Activated naive CD8-positive, alpha-beta T cell treated with anti-CD3 and anti-CD28 coated beads for 36 hours (primary cell): ENCODE measurements around the gene MAP3K14. TPM values are rescaled to one million over a fixed set of nuclear protein-coding genes. Genes with fewer than 3 reads are reported as not detected.

ENCODE experiments used
- DNase-seq: peaks from one replicate; pipeline ENCODE4 v3.0.0; 2021
- H3K27ac Mint-ChIP-seq: one replicate; pipeline ENCODE4 v1.8.0; 2022; ENCODE audit warnings: mild to moderate bottlenecking, moderate library complexity, mixed read lengths
- H3K27me3 Mint-ChIP-seq: one replicate; pipeline ENCODE4 v1.8.0; 2022; ENCODE audit warnings: mild to moderate bottlenecking, mixed read lengths
- H3K36me3 Mint-ChIP-seq: one replicate; pipeline ENCODE4 v1.8.0; 2021; ENCODE audit warnings: mild to moderate bottlenecking, mixed read lengths
- H3K4me1 Mint-ChIP-seq: one replicate; pipeline ENCODE4 v1.8.0; 2021; ENCODE audit warnings: mixed read lengths
- H3K4me3 Mint-ChIP-seq: one replicate; pipeline ENCODE4 v1.8.0; 2022; ENCODE audit warnings: mild to moderate bottlenecking, moderate library complexity, mixed read lengths
- H3K9me3 Mint-ChIP-seq: one replicate; pipeline ENCODE4 v1.8.0; 2022; ENCODE audit warnings: mixed read lengths
- total RNA-seq, 2 experiments: library from RNA; stranded (reverse); gene quantifications; one replicate each; pipeline ENCODE4 v1.2.3, GENCODE V29; 2021

Gene MAP3K14
- 10 to 100 TPM; 27.1 to 28.3 TPM for total RNA-seq

- Mint-ChIP-seq H3K27ac (peak within 1 kb of the TSS; percentile 95), H3K4me1 (peaks cover 68% of the 10 kb centered on the region), H3K27me3 (peaks cover 3% of the 10 kb centered on the region), H3K36me3 (peaks cover 34% of the 10 kb centered on the region), H3K4me3 (peak within 1 kb of the TSS; percentile 94), H3K9me3 (no peaks in the 10 kb centered on the region)
- DNase-seq, result peak; percentile 82
Measured at GRCh38 chr17:45316434-45317110, at the start of gene MAP3K14. TSS of gene MAP3K14 (minus strand) at chr17:45317020. CDS start at chr17:45290745, 26,275 bp downstream.

DNA sequence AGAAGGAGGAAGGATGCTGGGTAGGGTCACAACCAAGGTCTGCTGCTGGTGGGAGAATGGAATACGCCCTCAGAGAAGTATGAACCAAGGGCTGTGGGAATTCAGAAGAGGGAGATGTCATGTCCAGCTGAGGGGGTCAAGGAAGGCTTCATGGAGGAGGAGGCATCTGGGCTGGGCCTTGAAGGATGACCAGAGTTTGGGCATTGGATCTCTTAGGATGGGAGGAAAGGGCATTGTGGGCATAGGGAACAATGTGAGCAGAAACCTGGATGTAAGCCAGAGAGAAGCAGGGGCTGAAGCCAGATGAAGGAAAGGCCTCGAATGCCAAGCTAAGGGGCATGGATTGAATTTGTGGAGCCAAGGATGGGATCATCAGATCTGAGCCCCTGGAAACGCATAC, 49.2 kb upstream of the MAP3K14 start:
- no peak overlapping the region for H3K27ac Mint-ChIP-seq

GRCh38 chr17:45364531-45365390, 47.9 kb upstream of the MAP3K14 start:
- DNase-seq, result no peak
- H3K27ac Mint-ChIP-seq, result no peak overlapping the region
- H3K27me3 Mint-ChIP-seq, result peaks cover 10% of the 10 kb centered on the region
- H3K9me3 Mint-ChIP-seq, result no peaks in the 10 kb centered on the region
- H3K4me1 Mint-ChIP-seq, result no peaks in the 10 kb centered on the region
- no peaks in the 10 kb centered on the region for H3K36me3 Mint-ChIP-seq
- H3K4me3 Mint-ChIP-seq, result no peak overlapping the region

More for the DNA sequence above, 49.2 kb upstream of the MAP3K14 start:
- Mint-ChIP-seq H3K4me1 (peaks cover 2% of the 10 kb centered on the region), H3K36me3 (no peaks in the 10 kb centered on the region), H3K9me3 (no peaks in the 10 kb centered on the region), H3K27me3 (peaks cover 14% of the 10 kb centered on the region), H3K4me3 (no peak overlapping the region)
- DNase-seq, result no peak

GRCh38 chr17:45363498-45363897, 46.7 kb upstream of the MAP3K14 start:
- no peaks in the 10 kb centered on the region for H3K36me3 Mint-ChIP-seq
- H3K9me3 Mint-ChIP-seq, result no peaks in the 10 kb centered on the region
- peaks cover 4% of the 10 kb centered on the region for H3K27me3 Mint-ChIP-seq
- DNase-seq, result no peak
- H3K4me1 Mint-ChIP-seq, result no peaks in the 10 kb centered on the region
- no peak overlapping the region for H3K27ac Mint-ChIP-seq
- no peak overlapping the region for H3K4me3 Mint-ChIP-seq

DNA sequence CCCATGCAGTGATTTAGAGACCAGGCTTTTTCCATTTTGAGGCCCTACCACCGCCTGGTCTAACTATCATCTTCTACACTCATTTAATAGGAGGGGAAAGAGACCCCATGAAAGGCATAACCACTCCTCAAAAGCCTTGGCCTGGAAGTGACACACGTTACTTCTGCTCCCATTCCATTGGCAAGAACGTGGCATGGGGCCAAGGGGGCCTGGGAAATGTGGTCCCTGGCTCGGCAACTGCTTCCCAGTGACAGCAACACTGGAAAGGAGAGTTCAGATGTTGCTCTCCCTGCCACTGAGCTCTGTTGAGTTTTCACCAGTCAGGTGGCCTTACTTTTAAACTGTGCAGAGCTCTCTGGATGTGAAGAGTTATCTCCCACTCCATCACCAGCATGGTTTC, 45.2 kb upstream of the MAP3K14 start:
- no peak overlapping the region for H3K27ac Mint-ChIP-seq
- peaks cover 3% of the 10 kb centered on the region for H3K4me1 Mint-ChIP-seq
- no peaks in the 10 kb centered on the region for H3K36me3 Mint-ChIP-seq
- H3K27me3 Mint-ChIP-seq, result peaks cover 4% of the 10 kb centered on the region
- H3K4me3 Mint-ChIP-seq, result no peak overlapping the region
- peaks cover 1% of the 10 kb centered on the region for H3K9me3 Mint-ChIP-seq
- no peak for DNase-seq

DNA sequence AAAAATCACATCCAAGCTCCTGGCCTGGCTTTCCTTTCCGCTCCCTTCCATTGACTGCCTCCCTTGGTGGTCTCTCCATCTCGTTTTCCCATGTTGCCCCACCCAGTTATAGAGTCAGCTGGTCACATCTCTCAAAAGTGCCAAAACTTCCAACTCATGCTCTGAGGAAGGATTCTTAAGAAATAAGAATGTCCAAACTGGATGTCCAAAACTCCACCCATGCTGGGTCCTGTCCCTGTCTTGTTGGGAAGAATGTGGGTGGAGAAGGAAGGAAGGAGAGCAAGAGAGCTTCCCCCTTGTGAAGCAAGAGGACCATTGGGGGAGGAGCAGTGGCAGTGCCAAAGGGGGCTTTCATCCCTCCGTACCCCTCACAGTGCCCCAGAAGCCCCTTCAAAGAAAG, 44.6 kb upstream of the MAP3K14 start:
- H3K27me3 Mint-ChIP-seq, result peaks cover 4% of the 10 kb centered on the region
- no peaks in the 10 kb centered on the region for H3K36me3 Mint-ChIP-seq
- DNase-seq, result no peak
- peaks cover 1% of the 10 kb centered on the region for H3K9me3 Mint-ChIP-seq
- H3K27ac Mint-ChIP-seq, result no peak overlapping the region
- no peak overlapping the region for H3K4me3 Mint-ChIP-seq
- peaks cover 3% of the 10 kb centered on the region for H3K4me1 Mint-ChIP-seq

- H3K9me3 Mint-ChIP-seq, result peaks cover 3% of the 10 kb centered on the region
- peaks cover 4% of the 10 kb centered on the region for H3K27me3 Mint-ChIP-seq
- DNase-seq, result no peak
- peaks cover 18% of the 10 kb centered on the region for H3K4me1 Mint-ChIP-seq
- H3K27ac Mint-ChIP-seq, result no peak overlapping the region
- no peak overlapping the region for H3K4me3 Mint-ChIP-seq
- H3K36me3 Mint-ChIP-seq, result peaks cover 4% of the 10 kb centered on the region
Measured at GRCh38 chr17:45357364-45357997, 40.7 kb upstream of the MAP3K14 start.

- Mint-ChIP-seq H3K36me3 (peaks cover 4% of the 10 kb centered on the region), H3K27ac (no peak overlapping the region), H3K27me3 (peaks cover 8% of the 10 kb centered on the region), H3K4me1 (peaks cover 23% of the 10 kb centered on the region), H3K9me3 (peaks cover 16% of the 10 kb centered on the region), H3K4me3 (no peak overlapping the region)
- no peak for DNase-seq
Measured at GRCh38 chr17:45355087-45355486, 38.3 kb upstream of the MAP3K14 start.

DNA sequence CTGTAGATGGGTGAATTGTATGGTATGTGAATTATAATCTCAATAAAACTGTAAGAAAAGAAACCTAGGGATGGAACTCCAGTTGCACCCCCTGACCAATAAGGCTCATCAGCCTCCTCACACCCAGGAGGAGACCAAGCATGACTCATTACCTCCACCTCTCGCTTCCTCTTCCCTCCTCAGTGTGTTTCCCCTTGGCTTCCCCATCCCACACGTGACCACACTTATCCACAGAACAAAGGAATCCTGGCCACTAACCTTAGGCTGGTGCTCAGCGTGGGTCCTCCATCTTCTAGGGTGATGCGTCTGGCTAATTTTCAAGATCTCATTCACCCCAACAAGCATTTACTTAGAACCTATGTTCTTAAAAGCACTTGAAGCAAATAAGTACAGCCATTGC, 36.2 kb upstream of the MAP3K14 start:
- peaks cover 4% of the 10 kb centered on the region for H3K36me3 Mint-ChIP-seq
- DNase-seq, result peak; percentile 61
- H3K9me3 Mint-ChIP-seq, result peaks cover 16% of the 10 kb centered on the region

DNA sequence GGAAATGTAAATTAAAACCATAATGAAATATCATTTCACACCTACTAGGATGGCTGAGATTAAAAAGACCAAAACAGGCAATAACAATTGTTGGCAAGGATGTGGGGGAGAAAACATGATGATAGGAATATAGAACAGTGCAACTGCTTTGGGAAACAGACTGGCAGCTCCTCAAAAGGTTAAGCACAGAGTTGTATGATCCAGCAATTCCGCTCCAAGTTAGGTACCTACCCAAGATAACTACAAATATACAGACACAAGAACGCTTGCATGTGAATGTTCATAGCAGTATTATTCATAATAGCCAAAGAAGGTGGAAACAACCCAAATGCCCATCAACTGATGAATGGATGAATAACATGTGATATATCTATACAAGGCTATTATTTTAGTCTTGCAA, 35.0 kb upstream of the MAP3K14 start:
- no peak for DNase-seq
- Mint-ChIP-seq H3K27me3 (peaks cover 11% of the 10 kb centered on the region), H3K36me3 (peaks cover 4% of the 10 kb centered on the region), H3K9me3 (peaks cover 15% of the 10 kb centered on the region), H3K4me1 (peaks cover 19% of the 10 kb centered on the region), H3K27ac (no peak overlapping the region), H3K4me3 (no peak overlapping the region)

More for the DNA sequence above, 36.2 kb upstream of the MAP3K14 start:
- H3K27me3 Mint-ChIP-seq, result peaks cover 11% of the 10 kb centered on the region
- peak overlapping the region; percentile 75 for H3K27ac Mint-ChIP-seq
- peak overlapping the region; percentile 30 for H3K4me3 Mint-ChIP-seq
- peaks cover 23% of the 10 kb centered on the region for H3K4me1 Mint-ChIP-seq

- Mint-ChIP-seq H3K36me3 (no peaks in the 10 kb centered on the region), H3K27ac (no peak overlapping the region), H3K27me3 (peaks cover 7% of the 10 kb centered on the region), H3K4me1 (peaks cover 13% of the 10 kb centered on the region), H3K4me3 (no peak overlapping the region), H3K9me3 (peaks cover 13% of the 10 kb centered on the region)
- DNase-seq, result no peak
Measured at GRCh38 chr17:45347444-45347843, 30.6 kb upstream of the MAP3K14 start.

GRCh38 chr17:45346216-45347015, 29.6 kb upstream of the MAP3K14 start:
- peaks cover 7% of the 10 kb centered on the region for H3K27me3 Mint-ChIP-seq
- peaks cover 5% of the 10 kb centered on the region for H3K9me3 Mint-ChIP-seq
- H3K27ac Mint-ChIP-seq, result no peak overlapping the region
- peaks cover 8% of the 10 kb centered on the region for H3K4me1 Mint-ChIP-seq
- H3K4me3 Mint-ChIP-seq, result no peak overlapping the region
- no peak for DNase-seq
- H3K36me3 Mint-ChIP-seq, result no peaks in the 10 kb centered on the region

- H3K4me3 Mint-ChIP-seq, result no peak overlapping the region
- H3K4me1 Mint-ChIP-seq, result peaks cover 8% of the 10 kb centered on the region
- H3K27ac Mint-ChIP-seq, result no peak overlapping the region
- no peak for DNase-seq
- H3K27me3 Mint-ChIP-seq, result peaks cover 3% of the 10 kb centered on the region
- H3K36me3 Mint-ChIP-seq, result no peaks in the 10 kb centered on the region
- H3K9me3 Mint-ChIP-seq, result no peaks in the 10 kb centered on the region
Measured at GRCh38 chr17:45345554-45346215, 28.9 kb upstream of the MAP3K14 start.

DNA sequence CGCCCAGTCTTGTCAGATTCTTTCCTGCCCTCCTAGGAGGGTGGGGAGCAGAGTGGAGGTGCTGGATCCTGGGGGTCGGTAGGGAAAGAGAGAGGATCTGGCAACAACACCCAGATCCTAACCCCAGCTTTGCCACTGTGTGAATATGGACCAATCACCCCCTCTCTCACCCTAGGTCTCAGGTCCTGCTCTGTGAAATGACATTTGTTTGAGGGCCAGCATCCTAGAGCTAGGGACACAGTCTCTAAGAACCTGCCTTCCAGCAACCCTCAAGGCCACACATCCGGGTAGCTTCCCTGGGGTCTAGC, 28.4 kb upstream of the MAP3K14 start:
- no peak for DNase-seq

More for the DNA sequence above, 28.4 kb upstream of the MAP3K14 start:
- H3K4me3 Mint-ChIP-seq, result no peak overlapping the region
- H3K27me3 Mint-ChIP-seq, result peaks cover 3% of the 10 kb centered on the region
- H3K36me3 Mint-ChIP-seq, result no peaks in the 10 kb centered on the region
- H3K27ac Mint-ChIP-seq, result no peak overlapping the region
- H3K9me3 Mint-ChIP-seq, result no peaks in the 10 kb centered on the region
- peaks cover 8% of the 10 kb centered on the region for H3K4me1 Mint-ChIP-seq
